Prostate gland (tissue), 2 donors: Measurements from ENCODE around the gene GNAQ. TPM values are rescaled to one million over a fixed set of nuclear protein-coding genes. Genes with fewer than 3 reads are reported as not detected.

Source experiments
- DNase-seq: peaks from one replicate; pipeline ENCODE4 v3.0.0-alpha.2; 2019; ENCODE audit warnings: low spot score
- H3K27ac ChIP-seq, 2 donors: fragments of 200-600 bp; sonication (generic); 2 replicates each; pipeline ENCODE4 v1.5.1; 2017 to 2019
- H3K27me3 ChIP-seq: fragments of 200-600 bp; sonication (generic); replicated peaks from 2 replicates; pipeline ENCODE4 v1.5.1; 2019; ENCODE audit not compliant: insufficient read depth
- H3K36me3 ChIP-seq, 2 donors: fragments of 200-600 bp; sonication (generic); 1 replicate in 1 of 2; 2 replicates in 1 of 2; pipeline versions ENCODE4 v1.5.1 to v1.8.1; 2017 to 2019
- H3K4me1 ChIP-seq: fragments of 200-600 bp; sonication (generic); replicated peaks from 2 replicates; pipeline ENCODE4 v1.5.1; 2019
- H3K4me3 ChIP-seq, 2 donors: fragments of 200-600 bp; sonication (generic); 2 replicates each; pipeline ENCODE4 v1.5.1; 2017 to 2019
- H3K9me3 ChIP-seq: fragments of 200-600 bp; sonication (generic); 2 replicates; pipeline ENCODE4 v1.5.1; 2017
- POLR2A ChIP-seq: fragments of 450-650 bp; IDR thresholded peaks from one replicate; pipeline ENCODE4 v1.6.1; 2016; ENCODE audit warnings: antibody characterized with exemption, mild to moderate bottlenecking
- POLR2AphosphoS5 ChIP-seq: sonication (generic); formaldehyde crosslinking; IDR thresholded peaks from one replicate; pipeline ENCODE4 v1.6.1; 2017; ENCODE audit warnings: antibody characterized with exemption
- WGBS: methylation state at CpG from one replicate; pipeline ENCODE4 v1.1.5; 2018; 5-methylcytosine and 5-hydroxymethylcytosine counted together
- intact Hi-C: fragments of 100-400 bp; cut with DNase I; formaldehyde crosslinking; loops from one replicate; pipeline ENCODE4 v1.14.2; 2022
- total RNA-seq, 2 donors: library from RNA; depleted of rRNA; stranded (reverse); fragments of >200 nt; gene quantifications; one replicate each; pipeline ENCODE4 v1.1.0, GENCODE V29; 2016
- TF ChIP-seq, protein P1 (sequence below), 4 experiments: fragments of 200-600 bp in 2 of 4; fragments of 450-650 bp in 2 of 4; sonication (generic) in 2 of 4; IDR thresholded peaks; 1 replicate in 3 of 4; 2 replicates in 1 of 4; pipeline ENCODE4 v1.5.1; 2016 to 2019; ENCODE audit warnings: antibody characterized with exemption in 4 of 4, mild to moderate bottlenecking in 2 of 4, moderate library complexity in 2 of 4

The GNAQ gene
- total RNA-seq, 2 donors from 2014 or later, result 35.0 to 43.7 TPM

DNA sequence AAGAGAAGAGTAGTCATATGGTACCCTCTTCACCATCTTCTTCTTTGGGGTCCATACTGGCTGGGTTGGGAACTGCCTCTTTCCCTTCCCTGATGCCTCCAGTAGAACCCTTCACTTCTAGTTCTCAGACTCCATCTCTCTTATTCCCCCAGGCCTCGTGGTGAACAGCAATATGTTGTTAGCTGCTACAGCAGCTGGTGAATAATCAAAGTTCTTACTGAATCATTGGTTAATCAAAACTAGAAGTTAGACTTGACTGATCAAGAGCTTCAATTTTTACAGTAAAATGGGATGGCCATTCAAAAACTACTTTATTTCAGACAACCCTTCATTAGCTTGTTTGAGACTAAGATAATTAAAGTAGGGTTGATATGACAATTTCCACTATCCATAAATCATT lies 192.6 kb downstream of the GNAQ start:
- intact Hi-C loops, result no loop called here
- 87% methylated on average over 1 of the region's 1 CpG for WGBS
- Histone ChIP-seq H3K4me1 (no peaks in the 10 kb centered on the region), H3K9me3 (no peaks in the 10 kb centered on the region), H3K36me3 (no peaks in the 10 kb centered on the region), H3K27ac (no peak overlapping the region), H3K4me3 (no peak overlapping the region), H3K27me3 (no peaks in the 10 kb centered on the region)
- DNase-seq, result no peak
- no peak for TF ChIP-seq POLR2A
- TF ChIP-seq, protein P1, sequence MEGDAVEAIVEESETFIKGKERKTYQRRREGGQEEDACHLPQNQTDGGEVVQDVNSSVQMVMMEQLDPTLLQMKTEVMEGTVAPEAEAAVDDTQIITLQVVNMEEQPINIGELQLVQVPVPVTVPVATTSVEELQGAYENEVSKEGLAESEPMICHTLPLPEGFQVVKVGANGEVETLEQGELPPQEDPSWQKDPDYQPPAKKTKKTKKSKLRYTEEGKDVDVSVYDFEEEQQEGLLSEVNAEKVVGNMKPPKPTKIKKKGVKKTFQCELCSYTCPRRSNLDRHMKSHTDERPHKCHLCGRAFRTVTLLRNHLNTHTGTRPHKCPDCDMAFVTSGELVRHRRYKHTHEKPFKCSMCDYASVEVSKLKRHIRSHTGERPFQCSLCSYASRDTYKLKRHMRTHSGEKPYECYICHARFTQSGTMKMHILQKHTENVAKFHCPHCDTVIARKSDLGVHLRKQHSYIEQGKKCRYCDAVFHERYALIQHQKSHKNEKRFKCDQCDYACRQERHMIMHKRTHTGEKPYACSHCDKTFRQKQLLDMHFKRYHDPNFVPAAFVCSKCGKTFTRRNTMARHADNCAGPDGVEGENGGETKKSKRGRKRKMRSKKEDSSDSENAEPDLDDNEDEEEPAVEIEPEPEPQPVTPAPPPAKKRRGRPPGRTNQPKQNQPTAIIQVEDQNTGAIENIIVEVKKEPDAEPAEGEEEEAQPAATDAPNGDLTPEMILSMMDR (IDR thresholded peaks at IDR 0.05), result no peak
- TF ChIP-seq POLR2AphosphoS5, result no peak

DNA sequence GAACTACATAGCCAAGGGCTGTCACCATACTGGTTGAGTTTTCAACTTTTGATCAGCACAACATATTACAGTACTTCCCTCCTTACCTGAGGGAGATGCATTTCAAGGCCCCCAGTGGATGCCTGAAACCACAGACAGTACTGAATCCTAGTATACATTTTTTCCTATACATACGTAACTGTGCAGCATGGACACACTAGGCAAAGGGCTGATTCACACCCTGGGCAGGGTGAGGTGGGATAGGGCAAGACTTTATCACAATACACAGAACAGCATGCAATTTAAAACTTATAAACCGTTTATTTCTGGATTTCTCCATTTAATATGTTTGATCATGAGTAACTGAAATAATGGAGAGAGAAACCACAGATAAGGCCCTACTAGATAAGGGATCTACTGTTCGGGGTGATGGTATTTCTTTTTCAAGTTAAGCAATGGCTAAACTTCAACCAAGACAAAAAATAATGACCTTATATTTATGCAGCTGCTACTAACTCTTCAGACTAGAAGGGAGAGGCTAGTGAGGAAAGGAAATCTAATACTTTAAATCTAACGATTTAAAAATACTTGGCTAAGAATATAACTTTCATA lies 196.6 kb downstream of the GNAQ start:
- H3K36me3 ChIP-seq, result no peaks in the 10 kb centered on the region
- H3K27ac ChIP-seq, result no peak overlapping the region
- intact Hi-C loops, result no loop called here
- no peak overlapping the region for H3K4me3 ChIP-seq
- no peak for DNase-seq
- no peaks in the 10 kb centered on the region for H3K4me1 ChIP-seq
- no peaks in the 10 kb centered on the region for H3K27me3 ChIP-seq
- WGBS, result 58% methylated on average over 4 of the region's 4 CpGs
- H3K9me3 ChIP-seq, result no peaks in the 10 kb centered on the region
- no peak for TF ChIP-seq POLR2AphosphoS5
- TF ChIP-seq, protein P1 (IDR thresholded peaks at IDR 0.05), result no peak
- no peak for TF ChIP-seq POLR2A

DNA sequence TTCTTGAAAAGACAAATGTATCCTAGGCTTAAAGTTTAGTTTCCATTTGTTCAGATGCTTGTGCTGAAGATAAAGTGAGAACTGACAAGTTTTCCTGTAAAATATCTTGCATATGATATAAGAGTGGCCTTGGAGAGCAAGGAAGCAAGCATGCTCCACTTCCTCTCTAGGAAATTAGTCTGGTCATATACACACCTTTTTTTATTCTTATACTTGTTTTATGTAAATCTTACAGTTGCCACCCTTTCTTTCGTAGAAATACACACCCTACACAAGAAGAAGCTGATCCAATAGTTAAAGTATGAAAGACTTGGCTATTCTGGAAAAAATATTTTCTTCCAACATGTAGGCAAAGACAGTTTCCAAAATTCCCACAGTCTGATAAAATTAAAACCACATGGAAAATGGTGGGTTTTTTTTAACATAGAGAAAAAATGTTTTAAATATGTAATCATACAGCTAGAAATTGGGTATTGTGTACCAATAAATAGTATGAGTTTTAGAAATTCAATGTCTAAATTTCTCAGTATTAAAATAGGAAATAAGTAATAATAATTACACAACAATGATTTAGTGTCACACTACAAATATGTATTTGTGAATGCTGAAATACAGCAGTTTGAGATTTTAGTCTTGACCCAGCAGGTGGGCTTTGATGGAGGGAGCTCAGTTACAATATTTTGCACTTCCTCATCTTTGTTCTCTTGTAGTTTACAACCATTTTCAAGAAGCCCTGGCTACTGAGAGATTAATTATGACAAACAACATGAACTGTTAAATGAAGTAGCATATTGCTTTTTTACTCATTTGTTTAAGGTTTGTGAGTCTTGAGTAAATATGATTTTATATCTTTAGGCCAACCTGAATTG lies 197.8 kb downstream of the GNAQ start:
- 86% methylated on average over 1 of the region's 1 CpG for WGBS
- intact Hi-C loops, result no loop called here
- Histone ChIP-seq H3K4me3 (no peak overlapping the region), H3K9me3 (no peaks in the 10 kb centered on the region), H3K27ac (no peak overlapping the region), H3K27me3 (no peaks in the 10 kb centered on the region), H3K36me3 (no peaks in the 10 kb centered on the region), H3K4me1 (no peaks in the 10 kb centered on the region)
- DNase-seq, result no peak
- TF ChIP-seq POLR2A, result no peak
- no peak for TF ChIP-seq POLR2AphosphoS5
- TF ChIP-seq, protein P1 (IDR thresholded peaks at IDR 0.05), result no peak

DNA sequence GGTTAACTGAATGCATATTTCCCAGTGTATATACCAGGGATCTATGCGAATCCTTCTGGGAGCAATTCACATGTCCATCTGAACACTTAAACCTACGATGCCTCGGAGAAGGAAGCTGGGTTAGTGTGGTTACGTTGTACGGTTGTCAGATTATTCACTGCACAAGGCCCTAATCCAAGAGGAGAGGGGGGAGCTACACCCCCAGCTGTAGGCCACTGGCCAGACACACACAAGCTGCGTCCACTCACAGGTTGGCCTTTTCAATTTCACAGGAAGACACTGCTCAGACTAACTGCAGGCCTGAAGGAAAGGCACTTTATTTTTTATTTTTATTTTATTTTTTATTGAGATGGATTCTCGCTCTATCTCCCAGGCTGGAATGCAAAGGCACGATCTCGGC lies 199.0 kb downstream of the GNAQ start:
- TF ChIP-seq POLR2AphosphoS5 (no peak), POLR2A (no peak)
- TF ChIP-seq, protein P1 (IDR thresholded peaks at IDR 0.05), result no peak
- H3K4me3 ChIP-seq, result no peak overlapping the region
- no peaks in the 10 kb centered on the region for H3K36me3 ChIP-seq
- intact Hi-C loops, result no loop called here
- H3K27me3 ChIP-seq, result no peaks in the 10 kb centered on the region
- H3K9me3 ChIP-seq, result no peaks in the 10 kb centered on the region
- no peaks in the 10 kb centered on the region for H3K4me1 ChIP-seq
- 77% methylated on average over 9 of the region's 9 CpGs for WGBS
- H3K27ac ChIP-seq, result no peak overlapping the region
- DNase-seq, result no peak
